Measurements from ENCODE around the gene GNAL.

The GNAL gene

DNA sequence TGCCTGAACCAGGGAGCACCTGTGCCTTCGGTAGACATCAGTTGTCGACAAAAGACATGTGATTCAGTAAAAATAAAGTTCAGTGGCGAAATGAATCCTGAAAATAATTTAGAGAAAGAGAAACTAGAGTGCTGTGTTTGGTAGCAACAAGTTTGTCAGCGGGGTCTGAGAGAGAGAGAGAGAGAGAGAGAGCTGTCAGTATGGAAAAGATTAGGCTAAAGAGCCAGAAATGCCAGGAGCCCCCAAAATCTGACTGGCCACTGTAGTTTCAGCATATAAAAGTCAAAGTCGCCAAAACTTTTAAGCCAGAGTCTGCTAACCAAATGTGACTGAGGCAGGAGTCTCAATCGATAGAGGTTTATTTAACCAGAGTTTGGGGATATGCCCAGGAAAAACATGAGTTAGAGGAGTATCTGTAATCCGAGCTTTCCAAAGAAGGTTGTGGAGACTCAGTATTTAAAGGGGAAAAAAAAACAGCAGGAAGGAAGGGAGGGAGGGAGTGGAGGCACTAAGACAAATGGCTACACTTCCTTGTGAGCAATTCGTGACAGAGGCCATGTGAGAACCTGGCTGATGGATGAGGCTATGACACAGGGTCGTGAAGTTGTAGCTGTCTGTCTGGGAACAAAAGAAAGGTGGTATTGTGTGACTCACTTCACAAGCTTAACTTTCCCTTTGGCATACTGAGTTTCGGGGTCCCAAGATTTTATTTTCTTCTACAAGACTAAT is 20.5 kb upstream of the GNAL start:
- TF ChIP-seq, protein P1, sequence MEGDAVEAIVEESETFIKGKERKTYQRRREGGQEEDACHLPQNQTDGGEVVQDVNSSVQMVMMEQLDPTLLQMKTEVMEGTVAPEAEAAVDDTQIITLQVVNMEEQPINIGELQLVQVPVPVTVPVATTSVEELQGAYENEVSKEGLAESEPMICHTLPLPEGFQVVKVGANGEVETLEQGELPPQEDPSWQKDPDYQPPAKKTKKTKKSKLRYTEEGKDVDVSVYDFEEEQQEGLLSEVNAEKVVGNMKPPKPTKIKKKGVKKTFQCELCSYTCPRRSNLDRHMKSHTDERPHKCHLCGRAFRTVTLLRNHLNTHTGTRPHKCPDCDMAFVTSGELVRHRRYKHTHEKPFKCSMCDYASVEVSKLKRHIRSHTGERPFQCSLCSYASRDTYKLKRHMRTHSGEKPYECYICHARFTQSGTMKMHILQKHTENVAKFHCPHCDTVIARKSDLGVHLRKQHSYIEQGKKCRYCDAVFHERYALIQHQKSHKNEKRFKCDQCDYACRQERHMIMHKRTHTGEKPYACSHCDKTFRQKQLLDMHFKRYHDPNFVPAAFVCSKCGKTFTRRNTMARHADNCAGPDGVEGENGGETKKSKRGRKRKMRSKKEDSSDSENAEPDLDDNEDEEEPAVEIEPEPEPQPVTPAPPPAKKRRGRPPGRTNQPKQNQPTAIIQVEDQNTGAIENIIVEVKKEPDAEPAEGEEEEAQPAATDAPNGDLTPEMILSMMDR (IDR thresholded peaks at IDR 0.05): no peak
- no peak overlapping the region for H3K4me3 ChIP-seq (ENCODE audit: low read depth, low read length)
- H3K36me3 ChIP-seq (ENCODE audit: control insufficient read depth, insufficient read depth, low read length): no peaks in the 10 kb centered on the region
- no peaks in the 10 kb centered on the region for H3K9me3 ChIP-seq (ENCODE audit: control insufficient read depth, low read length)
- no peak overlapping the region for H3K27ac ChIP-seq
- H3K4me1 ChIP-seq: no peaks in the 10 kb centered on the region
- H3K4me2 ChIP-seq (ENCODE audit: low read length): no peak overlapping the region
- no peak overlapping the region for H2AFZ ChIP-seq
- H3K79me2 ChIP-seq: no peaks in the 10 kb centered on the region
- no peaks in the 10 kb centered on the region for H3K27me3 ChIP-seq (ENCODE audit: control insufficient read depth, insufficient read depth, low read length)
- no peak overlapping the region for H3K9ac ChIP-seq

DNA sequence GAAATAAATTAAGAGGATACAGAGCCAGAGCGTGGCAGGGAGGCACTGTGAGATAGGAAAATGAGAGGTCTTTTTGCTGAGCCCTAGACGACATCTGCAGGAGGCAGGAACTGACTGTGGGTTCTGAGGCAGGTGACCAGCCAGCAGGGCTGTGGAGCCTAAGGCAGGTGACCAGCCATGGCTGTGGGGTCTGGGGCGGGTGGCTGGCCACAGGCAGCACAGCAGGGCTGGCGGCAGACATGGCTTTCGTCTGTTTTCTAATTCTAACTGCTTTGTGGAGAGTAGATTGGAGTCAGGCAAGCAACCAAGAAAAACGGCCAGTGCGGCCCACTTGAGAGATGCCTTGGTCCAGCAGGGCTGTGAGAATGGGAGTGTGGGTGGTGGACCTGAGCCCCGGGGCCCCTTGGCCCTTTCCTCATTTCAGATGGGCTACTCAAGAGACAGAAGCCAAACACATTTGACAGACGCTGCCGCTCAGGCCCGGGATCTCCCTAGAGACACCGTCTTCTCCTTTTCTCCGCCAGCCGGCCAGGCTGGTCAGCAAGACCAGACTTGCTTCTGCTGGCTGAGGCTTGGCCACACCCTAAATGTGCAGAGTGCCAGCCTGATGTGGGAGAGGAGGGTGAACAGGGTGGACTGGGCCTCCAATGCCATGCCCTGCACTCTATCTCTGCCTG is 19.7 kb upstream of the GNAL start:
- Histone ChIP-seq H3K9ac (no peak overlapping the region), H3K79me2 (no peaks in the 10 kb centered on the region), H3K36me3 (ENCODE audit: control insufficient read depth, insufficient read depth, low read length) (no peaks in the 10 kb centered on the region), H3K4me1 (no peaks in the 10 kb centered on the region), H3K4me3 (ENCODE audit: low read depth, low read length) (no peak overlapping the region), H3K27ac (no peak overlapping the region), H3K4me2 (ENCODE audit: low read length) (no peak overlapping the region), H3K9me3 (ENCODE audit: control insufficient read depth, low read length) (no peaks in the 10 kb centered on the region), H2AFZ (no peak overlapping the region), H3K27me3 (ENCODE audit: control insufficient read depth, insufficient read depth, low read length) (no peaks in the 10 kb centered on the region)
- TF ChIP-seq, protein P1 (IDR thresholded peaks at IDR 0.05): no peak

DNA sequence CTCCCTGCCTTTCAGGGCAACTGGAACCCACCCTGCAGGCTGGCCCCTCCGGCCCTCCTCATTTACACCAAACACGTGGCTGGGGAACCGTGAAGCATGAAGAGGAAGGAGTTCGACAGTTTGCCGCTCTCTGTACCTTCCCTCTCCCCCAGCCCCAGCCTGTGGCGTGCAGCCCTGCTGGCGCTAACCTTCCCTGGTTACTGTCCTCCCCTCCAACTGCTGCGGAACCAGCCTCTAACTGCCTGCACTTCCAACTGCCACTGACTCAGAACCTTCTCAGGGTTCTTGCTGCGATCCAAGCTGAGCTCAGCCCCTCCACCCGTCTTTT is 19.2 kb upstream of the GNAL start:
- H2AFZ ChIP-seq: no peak overlapping the region
- no peaks in the 10 kb centered on the region for H3K4me1 ChIP-seq
- no peaks in the 10 kb centered on the region for H3K36me3 ChIP-seq (ENCODE audit: control insufficient read depth, insufficient read depth, low read length)
- TF ChIP-seq, protein P1 (IDR thresholded peaks at IDR 0.05): no peak
- H3K9me3 ChIP-seq (ENCODE audit: control insufficient read depth, low read length): no peaks in the 10 kb centered on the region
- no peak overlapping the region for H3K9ac ChIP-seq
- H3K79me2 ChIP-seq: no peaks in the 10 kb centered on the region
- H3K4me2 ChIP-seq (ENCODE audit: low read length): no peak overlapping the region
- H3K4me3 ChIP-seq (ENCODE audit: low read depth, low read length): no peak overlapping the region
- no peak overlapping the region for H3K27ac ChIP-seq
- no peaks in the 10 kb centered on the region for H3K27me3 ChIP-seq (ENCODE audit: control insufficient read depth, insufficient read depth, low read length)

DNA sequence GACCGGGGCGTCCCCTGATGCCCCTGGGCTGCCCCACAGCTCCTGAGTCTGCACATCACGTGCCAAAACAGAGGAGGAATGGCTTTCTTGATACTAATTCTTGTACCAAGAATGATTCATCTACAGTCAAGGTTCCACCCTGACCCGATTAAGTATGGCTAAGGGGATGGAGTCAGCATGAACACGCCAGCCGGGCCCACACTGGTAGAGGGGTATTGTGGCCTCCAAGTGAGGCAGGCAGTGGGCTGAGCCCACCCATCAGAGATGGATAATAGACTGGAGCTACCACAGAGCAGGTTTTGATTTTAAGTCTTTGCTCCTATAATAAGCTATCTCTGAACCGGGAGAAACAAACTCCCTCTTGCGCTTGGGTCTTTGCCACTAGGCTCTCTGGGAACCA is 17.9 kb upstream of the GNAL start:
- Histone ChIP-seq H3K79me2 (no peaks in the 10 kb centered on the region), H3K4me3 (ENCODE audit: low read depth, low read length) (no peak overlapping the region), H3K27me3 (ENCODE audit: control insufficient read depth, insufficient read depth, low read length) (no peaks in the 10 kb centered on the region), H3K9ac (no peak overlapping the region), H3K4me2 (ENCODE audit: low read length) (no peak overlapping the region), H3K9me3 (ENCODE audit: control insufficient read depth, low read length) (no peaks in the 10 kb centered on the region), H3K36me3 (ENCODE audit: control insufficient read depth, insufficient read depth, low read length) (no peaks in the 10 kb centered on the region), H2AFZ (no peak overlapping the region), H3K4me1 (no peaks in the 10 kb centered on the region), H3K27ac (no peak overlapping the region)
- TF ChIP-seq, protein P1 (IDR thresholded peaks at IDR 0.05): no peak

DNA sequence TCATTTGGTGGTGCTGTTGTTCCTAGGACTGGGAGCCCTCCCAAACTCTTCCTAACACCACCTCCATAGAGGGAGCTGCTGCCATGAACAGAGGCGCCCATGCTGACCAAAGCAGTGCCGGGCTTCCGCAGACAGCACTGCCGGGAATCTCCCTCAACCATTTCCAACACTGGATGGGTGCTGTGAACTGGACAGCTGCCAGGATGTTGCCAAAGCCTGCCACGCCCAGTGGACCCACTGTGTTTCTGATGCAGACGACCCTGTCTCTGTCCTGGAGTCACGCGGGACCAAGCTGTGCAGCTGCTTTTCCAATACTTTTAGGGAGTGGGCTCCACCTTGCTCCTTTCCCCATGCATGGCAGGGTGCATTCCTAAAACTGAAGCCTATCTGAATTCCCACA is 16.9 kb upstream of the GNAL start:
- H3K27me3 ChIP-seq (ENCODE audit: control insufficient read depth, insufficient read depth, low read length): no peaks in the 10 kb centered on the region
- H3K4me2 ChIP-seq (ENCODE audit: low read length): no peak overlapping the region
- H3K36me3 ChIP-seq (ENCODE audit: control insufficient read depth, insufficient read depth, low read length): no peaks in the 10 kb centered on the region
- H3K4me3 ChIP-seq (ENCODE audit: low read depth, low read length): no peak overlapping the region
- no peak overlapping the region for H3K27ac ChIP-seq
- TF ChIP-seq, protein P1 (IDR thresholded peaks at IDR 0.05): no peak
- no peaks in the 10 kb centered on the region for H3K4me1 ChIP-seq
- H3K9ac ChIP-seq: no peak overlapping the region
- no peaks in the 10 kb centered on the region for H3K79me2 ChIP-seq
- H2AFZ ChIP-seq: no peak overlapping the region
- no peaks in the 10 kb centered on the region for H3K9me3 ChIP-seq (ENCODE audit: control insufficient read depth, low read length)
